GM12874 (cell line): ENCODE measurements around the gene KCTD4.

Source experiments
- TF ChIP-seq, protein P1 (sequence below): IDR thresholded peaks from 2 replicates; pipeline ENCODE4 v1.5.1; 2011; ENCODE audit warnings: low read depth, mild to moderate bottlenecking, control low read depth, low read length, moderate library complexity; ENCODE audit not compliant: insufficient read depth

Gene KCTD4

DNA sequence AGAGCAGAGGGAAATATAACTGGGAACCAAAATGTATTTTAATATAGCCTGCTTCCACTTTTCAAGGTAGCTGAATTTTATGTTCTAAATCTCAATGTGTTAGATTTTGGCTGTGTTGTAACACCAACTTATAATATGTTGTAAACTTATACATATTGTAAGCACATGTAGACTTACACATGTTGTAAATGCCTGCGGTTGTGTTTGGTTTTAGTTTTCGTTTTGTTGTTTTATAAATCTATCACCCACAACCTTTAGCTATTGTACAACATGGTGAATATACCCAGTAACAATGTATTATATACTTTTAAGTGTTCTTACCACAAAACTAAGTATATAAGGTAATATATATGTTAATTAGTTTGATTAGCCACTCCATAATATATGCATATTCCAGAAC, 15.6 kb downstream of the KCTD4 start:
- TF ChIP-seq, protein P1, sequence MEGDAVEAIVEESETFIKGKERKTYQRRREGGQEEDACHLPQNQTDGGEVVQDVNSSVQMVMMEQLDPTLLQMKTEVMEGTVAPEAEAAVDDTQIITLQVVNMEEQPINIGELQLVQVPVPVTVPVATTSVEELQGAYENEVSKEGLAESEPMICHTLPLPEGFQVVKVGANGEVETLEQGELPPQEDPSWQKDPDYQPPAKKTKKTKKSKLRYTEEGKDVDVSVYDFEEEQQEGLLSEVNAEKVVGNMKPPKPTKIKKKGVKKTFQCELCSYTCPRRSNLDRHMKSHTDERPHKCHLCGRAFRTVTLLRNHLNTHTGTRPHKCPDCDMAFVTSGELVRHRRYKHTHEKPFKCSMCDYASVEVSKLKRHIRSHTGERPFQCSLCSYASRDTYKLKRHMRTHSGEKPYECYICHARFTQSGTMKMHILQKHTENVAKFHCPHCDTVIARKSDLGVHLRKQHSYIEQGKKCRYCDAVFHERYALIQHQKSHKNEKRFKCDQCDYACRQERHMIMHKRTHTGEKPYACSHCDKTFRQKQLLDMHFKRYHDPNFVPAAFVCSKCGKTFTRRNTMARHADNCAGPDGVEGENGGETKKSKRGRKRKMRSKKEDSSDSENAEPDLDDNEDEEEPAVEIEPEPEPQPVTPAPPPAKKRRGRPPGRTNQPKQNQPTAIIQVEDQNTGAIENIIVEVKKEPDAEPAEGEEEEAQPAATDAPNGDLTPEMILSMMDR, result no peak

DNA sequence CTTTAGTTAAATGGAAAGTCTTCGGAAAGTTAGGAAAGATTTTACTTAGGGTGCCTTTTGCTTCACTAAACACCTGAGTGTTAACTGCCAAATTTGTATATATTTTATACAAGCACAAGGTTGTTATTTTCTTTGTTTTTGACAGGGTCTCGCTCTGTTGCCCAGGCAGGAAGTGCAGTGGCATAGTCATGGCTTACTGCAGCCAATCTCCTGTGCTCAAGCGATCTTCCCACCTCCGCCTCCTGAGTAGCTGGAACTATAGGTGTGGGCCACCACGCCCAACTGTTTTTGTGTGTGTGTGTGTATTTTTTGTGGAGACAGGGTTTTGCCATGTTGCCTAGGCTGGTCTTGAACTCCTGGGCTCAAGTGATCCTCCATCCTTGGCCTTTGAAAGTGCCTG, 16.2 kb downstream of the KCTD4 start:
- TF ChIP-seq, protein P1, result no peak

- TF ChIP-seq, protein P1, result no peak
Observed at GRCh38 chr13:45180713-45181601, 19.9 kb downstream of the KCTD4 start.

DNA sequence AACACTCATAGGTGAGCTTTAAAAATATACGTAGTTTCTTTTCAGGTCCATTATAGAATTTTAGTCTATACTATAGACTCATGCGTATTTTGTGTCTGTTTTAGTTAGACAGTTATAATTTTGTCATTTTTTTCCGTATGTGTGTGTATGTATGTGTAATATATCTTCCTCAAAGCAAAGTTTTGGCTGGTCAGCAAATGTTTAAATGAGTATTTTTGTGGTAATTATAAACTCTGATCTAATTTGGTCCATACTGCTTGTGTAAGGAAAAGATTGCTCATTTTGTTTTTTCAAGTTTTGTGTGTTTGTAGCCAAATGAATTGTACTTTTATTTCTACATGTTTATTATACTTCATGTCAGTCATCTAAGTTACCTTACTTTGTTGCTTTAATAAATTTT, 20.5 kb downstream of the KCTD4 start:
- TF ChIP-seq, protein P1, result no peak

DNA sequence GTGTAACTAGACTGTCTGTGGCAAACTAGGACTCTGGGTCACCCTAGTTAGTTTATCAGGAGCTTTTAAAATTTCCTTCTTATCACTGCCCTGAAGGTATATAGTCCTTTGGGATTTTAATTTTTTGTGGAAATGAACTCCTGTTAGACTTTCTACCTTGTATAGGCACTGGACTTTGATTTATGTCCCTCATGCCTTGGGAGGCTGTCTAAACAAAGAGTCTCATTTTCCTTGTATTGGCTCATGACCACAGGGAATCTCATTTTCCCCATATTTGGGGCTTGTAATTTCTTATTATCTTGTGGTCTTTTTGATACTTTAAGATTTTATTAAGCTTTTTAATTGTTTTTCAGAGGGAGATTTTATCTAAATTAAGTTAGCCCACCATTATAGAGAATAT, 21.4 kb downstream of the KCTD4 start:
- TF ChIP-seq, protein P1, result no peak

DNA sequence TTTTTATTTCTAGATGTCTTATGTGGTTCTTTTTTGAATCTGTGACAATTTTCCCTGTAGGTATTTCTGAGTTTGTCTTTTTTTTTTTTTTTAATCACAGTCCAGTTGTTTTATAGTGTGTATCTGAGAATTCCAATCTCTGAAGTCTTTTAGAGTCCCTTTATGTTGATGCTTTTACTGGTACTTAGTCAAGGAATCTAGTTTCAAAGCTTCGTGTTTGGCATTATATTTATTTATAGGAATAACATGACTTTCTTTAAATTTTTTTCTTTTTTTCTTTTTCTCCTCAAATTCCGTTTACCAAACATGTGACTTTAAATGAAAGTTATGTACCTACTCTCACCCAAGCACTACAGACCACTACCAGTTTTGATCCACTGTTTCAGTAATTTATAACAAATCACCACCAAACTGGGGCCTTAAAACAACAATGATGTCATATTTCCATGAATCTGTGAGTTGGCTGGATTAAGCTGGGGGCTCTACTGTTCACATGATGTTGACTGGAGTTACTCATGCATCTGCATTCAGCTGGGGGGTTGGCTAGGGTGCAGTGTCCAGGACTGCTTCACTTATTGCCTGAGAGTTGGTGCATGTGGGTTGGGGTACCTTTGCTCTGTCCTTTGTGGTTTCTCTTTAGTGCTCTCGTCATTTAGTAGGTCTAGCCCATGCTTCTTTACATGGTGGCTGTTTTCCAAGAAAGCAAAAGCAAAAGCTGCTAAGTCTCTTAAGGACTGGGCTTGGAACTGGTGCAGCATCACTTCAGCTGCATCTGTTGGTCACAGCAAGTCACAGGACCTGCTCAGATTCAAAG, 22.3 kb downstream of the KCTD4 start:
- TF ChIP-seq, protein P1, result no peak

DNA sequence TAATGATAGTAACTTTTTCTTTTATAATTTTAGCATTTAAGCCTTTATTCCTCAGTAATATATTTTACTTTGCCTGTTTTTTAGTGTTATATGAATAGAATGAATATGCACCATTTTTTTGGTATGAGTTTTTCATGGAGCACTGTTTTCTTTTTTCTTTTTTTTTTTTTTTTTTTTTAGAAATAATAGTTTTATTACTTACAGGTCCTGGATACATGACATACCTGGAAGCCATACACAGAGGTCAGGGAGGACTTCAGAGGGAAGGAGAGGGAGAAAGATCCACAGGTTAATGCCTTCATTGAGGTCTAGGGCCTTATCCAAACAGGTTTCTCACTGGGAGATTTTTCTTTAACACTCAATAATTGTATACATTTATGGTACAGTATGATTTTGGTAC, 26.4 kb downstream of the KCTD4 start:
- TF ChIP-seq, protein P1, result no peak
